ENCODE data around the gene FAM3A. TPM values are rescaled to one million over a fixed set of nuclear protein-coding genes. Genes with fewer than 3 reads are reported as not detected.

FAM3A gene
- total RNA-seq, 1 experiment from 2014 or later = 69.2 TPM

DNA sequence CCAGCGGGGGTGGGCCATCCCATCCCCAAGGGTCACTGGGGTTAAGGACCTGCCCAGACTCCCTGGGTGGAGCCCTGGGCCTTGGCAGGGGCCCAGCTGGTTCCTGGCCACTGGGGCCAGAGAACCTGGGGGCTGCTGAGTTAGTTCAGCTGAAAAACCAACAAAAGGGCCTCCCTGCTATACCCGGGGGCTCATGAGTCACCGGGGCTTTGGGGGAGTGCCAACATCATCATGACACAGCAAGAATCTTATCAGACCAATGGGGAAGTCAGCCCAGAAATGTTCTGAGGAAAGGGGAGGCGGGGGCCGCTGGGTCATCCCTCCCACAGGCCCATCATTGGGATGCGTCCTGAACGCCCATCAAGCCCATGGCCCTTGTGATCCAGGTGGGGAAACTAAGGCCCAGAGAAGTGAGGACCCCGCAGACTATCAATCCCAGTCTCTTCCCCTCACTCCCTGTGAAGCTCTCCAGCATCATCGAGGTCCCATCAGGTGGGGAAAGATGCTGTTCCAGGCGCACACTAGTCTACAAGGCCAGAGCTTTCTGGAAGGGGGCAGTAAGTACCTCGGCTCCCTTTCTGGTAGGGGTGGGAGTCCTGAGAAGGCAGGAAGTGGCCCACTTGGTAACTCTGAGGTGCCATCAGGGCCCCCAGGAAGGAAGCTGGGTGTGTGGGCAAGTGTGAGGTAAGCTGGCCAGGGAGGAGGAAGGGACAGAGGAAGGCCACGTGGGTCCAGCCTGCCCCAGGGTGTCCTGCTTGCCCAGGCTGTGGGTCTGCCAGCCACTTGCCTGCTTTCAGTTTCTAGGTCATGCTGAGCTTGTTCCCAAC, 26.1 kb upstream of the FAM3A start:
- Histone ChIP-seq H4K20me1 (ENCODE audit: low read length) (no peaks in the 10 kb centered on the region), H2AFZ (ENCODE audit: low read length) (no peak overlapping the region), H3K36me3 (ENCODE audit: low read depth, low read length) (0 out of 2 replicates have a peak, but pooled peaks cover 6% of the 10 kb centered on the region), H3K9ac (ENCODE audit: low read length) (peak overlapping the region; percentile 77), H3K27ac (ENCODE audit: low read length) (peak overlapping the region; percentile 96), H3K9me3 (ENCODE audit: low read length) (no peaks in the 10 kb centered on the region), H3K4me2 (ENCODE audit: low read length) (peak overlapping the region; percentile 77), H3K79me2 (ENCODE audit: low read length) (peaks cover 74% of the 10 kb centered on the region), H3F3A (ENCODE audit: low read length, unreplicated experiment) (no peaks in the 10 kb centered on the region), H3K27me3 (ENCODE audit: low read length) (no peaks in the 10 kb centered on the region), H3K9me2 (replicated peaks; ENCODE audit: low read length) (no peaks in the 10 kb centered on the region), H3K4me1 (ENCODE audit: insufficient read depth, low read length) (peaks cover 50% of the 10 kb centered on the region), H3K4me3 (ENCODE audit: low read length) (peak overlapping the region; percentile 50)
- DNase-seq = peak; percentile 96
- peak; percentile 49 for ATAC-seq
- TF ChIP-seq, protein P1, sequence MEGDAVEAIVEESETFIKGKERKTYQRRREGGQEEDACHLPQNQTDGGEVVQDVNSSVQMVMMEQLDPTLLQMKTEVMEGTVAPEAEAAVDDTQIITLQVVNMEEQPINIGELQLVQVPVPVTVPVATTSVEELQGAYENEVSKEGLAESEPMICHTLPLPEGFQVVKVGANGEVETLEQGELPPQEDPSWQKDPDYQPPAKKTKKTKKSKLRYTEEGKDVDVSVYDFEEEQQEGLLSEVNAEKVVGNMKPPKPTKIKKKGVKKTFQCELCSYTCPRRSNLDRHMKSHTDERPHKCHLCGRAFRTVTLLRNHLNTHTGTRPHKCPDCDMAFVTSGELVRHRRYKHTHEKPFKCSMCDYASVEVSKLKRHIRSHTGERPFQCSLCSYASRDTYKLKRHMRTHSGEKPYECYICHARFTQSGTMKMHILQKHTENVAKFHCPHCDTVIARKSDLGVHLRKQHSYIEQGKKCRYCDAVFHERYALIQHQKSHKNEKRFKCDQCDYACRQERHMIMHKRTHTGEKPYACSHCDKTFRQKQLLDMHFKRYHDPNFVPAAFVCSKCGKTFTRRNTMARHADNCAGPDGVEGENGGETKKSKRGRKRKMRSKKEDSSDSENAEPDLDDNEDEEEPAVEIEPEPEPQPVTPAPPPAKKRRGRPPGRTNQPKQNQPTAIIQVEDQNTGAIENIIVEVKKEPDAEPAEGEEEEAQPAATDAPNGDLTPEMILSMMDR (conservative IDR thresholded peaks at IDR 0.05; ENCODE audit: low read depth, low read length) = no peak
- TF ChIP-seq EZH2 (IDR thresholded peaks at IDR 0.05; ENCODE audit: low read length, unreplicated experiment) (no peak), EZH2phosphoT487 (IDR thresholded peaks at IDR 0.05; ENCODE audit: borderline replicate concordance, low read length) (peak; percentile 63; the same call in 1 of the 2 replicates)
- ChIA-PET POLR2A (ENCODE audit: unreplicated experiment) (interaction anchor here (0.7 kb wide), 1 partner anchor 171 kb away, joined by 3 read pairs; no protein-coding TSS in a partner anchor), CTCF (interaction anchor here (0.6 kb wide), 1 partner anchor 15 kb away, joined by 5 read pairs; no protein-coding TSS in a partner anchor)
- BruUV-seq (replicated peaks) = no TSS peak
- intact Hi-C loops (cut with micrococcal nuclease) = no loop called here

DNA sequence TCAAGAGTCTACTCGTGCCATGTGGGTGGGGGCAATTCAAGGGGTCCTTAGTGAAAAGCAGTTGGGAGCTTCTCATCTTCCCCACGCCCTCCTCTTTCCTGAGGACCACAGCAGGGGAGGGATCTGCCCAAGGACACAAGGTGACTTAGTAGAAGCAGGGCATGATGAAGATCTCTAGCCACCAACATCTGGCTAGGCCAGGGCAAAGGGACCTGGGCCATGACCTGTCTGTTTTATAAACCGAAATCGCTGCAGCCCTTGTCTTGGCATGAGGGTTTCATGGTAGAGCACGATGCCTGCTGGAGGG, 25.5 kb upstream of the FAM3A start:
- Histone ChIP-seq H3K27me3 (ENCODE audit: low read length) (no peaks in the 10 kb centered on the region), H3K4me2 (ENCODE audit: low read length) (peak overlapping the region; percentile 77), H3K9ac (ENCODE audit: low read length) (peak overlapping the region; percentile 77), H3F3A (ENCODE audit: low read length, unreplicated experiment) (no peaks in the 10 kb centered on the region), H3K9me3 (ENCODE audit: low read length) (no peaks in the 10 kb centered on the region), H3K4me1 (ENCODE audit: insufficient read depth, low read length) (peaks cover 50% of the 10 kb centered on the region), H3K36me3 (ENCODE audit: low read depth, low read length) (0 out of 2 replicates have a peak, but pooled peaks cover 6% of the 10 kb centered on the region), H4K20me1 (ENCODE audit: low read length) (no peaks in the 10 kb centered on the region), H3K4me3 (ENCODE audit: low read length) (peak overlapping the region; percentile 50), H3K9me2 (replicated peaks; ENCODE audit: low read length) (no peaks in the 10 kb centered on the region), H2AFZ (ENCODE audit: low read length) (no peak overlapping the region), H3K79me2 (ENCODE audit: low read length) (peaks cover 74% of the 10 kb centered on the region), H3K27ac (ENCODE audit: low read length) (peak overlapping the region; percentile 96)
- ChIA-PET POLR2A (ENCODE audit: unreplicated experiment) (interaction anchor here (0.6 to 0.7 kb wide), 2 partner anchors 132 to 170 kb away, joined by 3 to 5 read pairs; no protein-coding TSS in a partner anchor), CTCF (interaction anchor here (0.6 kb wide), 2 partner anchors 10 to 14 kb away, joined by 5 read pairs; no protein-coding TSS in a partner anchor)
- no TSS peak for BruUV-seq (replicated peaks)
- TF ChIP-seq EZH2phosphoT487 (IDR thresholded peaks at IDR 0.05; ENCODE audit: borderline replicate concordance, low read length) (no peak), EZH2 (IDR thresholded peaks at IDR 0.05; ENCODE audit: low read length, unreplicated experiment) (no peak)
- TF ChIP-seq, protein P1 (conservative IDR thresholded peaks at IDR 0.05; ENCODE audit: low read depth, low read length) = no peak
- ATAC-seq = no peak
- intact Hi-C loops (cut with micrococcal nuclease) = no loop called here
- no peak for DNase-seq
